Nasal cavity respiratory epithelium epithelial cell of viscerocranial mucosa (primary cell): ENCODE data around the gene TEK. TPM values are rescaled to one million over a fixed set of nuclear protein-coding genes. Genes with fewer than 3 reads are reported as not detected.

Experiments
- total RNA-seq: library from RNA; depleted of rRNA; stranded (reverse); fragments of >200 nt; gene quantifications from 2 replicates; pipeline ENCODE4 v1.2.3, GENCODE V29; 2014

The TEK gene
- under 0.01 TPM in 2 replicates for total RNA-seq

DNA sequence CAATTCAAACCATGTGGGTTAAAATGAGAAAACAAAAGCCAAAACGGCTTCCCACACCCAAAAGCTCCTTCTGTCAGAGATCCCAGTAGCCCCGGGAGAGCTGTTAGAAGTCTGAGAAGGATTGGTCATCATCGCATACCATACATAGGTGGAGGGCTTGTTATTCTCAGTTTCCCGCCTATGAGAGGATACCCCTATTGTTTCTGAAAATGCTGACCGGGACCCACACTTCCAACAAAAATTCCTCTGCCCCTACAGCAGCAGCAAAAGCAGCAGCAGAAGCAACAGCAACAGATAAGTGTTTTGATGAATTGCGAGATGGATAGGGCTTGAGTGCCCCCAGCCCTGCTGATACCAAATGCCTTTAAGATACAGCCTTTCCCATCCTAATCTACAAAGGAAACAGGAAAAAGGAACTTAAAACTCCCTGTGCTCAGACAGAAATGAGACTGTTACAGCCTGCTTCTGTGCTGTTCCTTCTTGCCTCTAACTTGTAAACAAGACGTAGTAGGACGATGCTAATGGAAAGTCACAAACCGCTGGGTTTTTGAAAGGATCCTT, at the start of gene TEK:
TEK (plus strand) TSS at position 245 of the 561 bp plus-strand sequence. CDS start 366 bp downstream, outside the sequence.

Other genes with a start within 250 kb of the TEK start
- gene CAAP1, start 216.4 kb upstream of the TEK start, total RNA-seq: 29.3 and 31.1 TPM in 2 replicates
- 32.5 and 55.0 TPM in 2 replicates for gene PLAA, start 162.0 kb upstream of the TEK start, total RNA-seq
- 14.0 and 20.9 TPM in 2 replicates for gene IFT74, start 152.8 kb upstream of the TEK start, total RNA-seq
- not detected in 2 replicates for gene LRRC19, start 103.6 kb upstream of the TEK start, total RNA-seq
- gene EQTN, start 187.9 kb downstream of the TEK start, total RNA-seq: 0.14 TPM in 1 of 2 replicates, not detected in the other